ENCODE data around the gene APOL6.
"Not testable (repeated sequence)": the region's sequence is repeated elsewhere in the genome, so short reads cannot be mapped to it uniquely, and the experiment has no call there.

APOL6 gene

GRCh38 chr22:35657571-35658312, 9.5 kb downstream of the APOL6 start:
- Histone ChIP-seq H3K4me3 (ENCODE audit: low read depth, low read length) (no peak overlapping the region), H3K9ac (ENCODE audit: low read depth, low read length) (no peak overlapping the region), H3K9me3 (ENCODE audit: control insufficient read depth, insufficient read depth, low read length) (no peaks in the 10 kb centered on the region), H3K4me1 (ENCODE audit: control insufficient read depth, insufficient read depth, low read length) (peaks cover 21% of the 10 kb centered on the region), H3K36me3 (ENCODE audit: control insufficient read depth, insufficient read depth, low read length) (no peaks in the 10 kb centered on the region), H3K27ac (ENCODE audit: low read depth, low read length) (no peak overlapping the region), H3K27me3 (ENCODE audit: control insufficient read depth, insufficient read depth, low read length) (no peaks in the 10 kb centered on the region)

- Histone ChIP-seq H3K27ac (ENCODE audit: low read depth, low read length) (no peak overlapping the region), H3K4me1 (ENCODE audit: control insufficient read depth, insufficient read depth, low read length) (peaks cover 24% of the 10 kb centered on the region), H3K4me3 (ENCODE audit: low read depth, low read length) (no peak overlapping the region), H3K9ac (ENCODE audit: low read depth, low read length) (no peak overlapping the region), H3K27me3 (ENCODE audit: control insufficient read depth, insufficient read depth, low read length) (no peaks in the 10 kb centered on the region), H3K9me3 (ENCODE audit: control insufficient read depth, insufficient read depth, low read length) (peaks cover 11% of the 10 kb centered on the region), H3K36me3 (ENCODE audit: control insufficient read depth, insufficient read depth, low read length) (no peaks in the 10 kb centered on the region; the same call in 1 of the 2 replicates)
Observed at GRCh38 chr22:35660291-35661127, 12.3 kb downstream of the APOL6 start.

DNA sequence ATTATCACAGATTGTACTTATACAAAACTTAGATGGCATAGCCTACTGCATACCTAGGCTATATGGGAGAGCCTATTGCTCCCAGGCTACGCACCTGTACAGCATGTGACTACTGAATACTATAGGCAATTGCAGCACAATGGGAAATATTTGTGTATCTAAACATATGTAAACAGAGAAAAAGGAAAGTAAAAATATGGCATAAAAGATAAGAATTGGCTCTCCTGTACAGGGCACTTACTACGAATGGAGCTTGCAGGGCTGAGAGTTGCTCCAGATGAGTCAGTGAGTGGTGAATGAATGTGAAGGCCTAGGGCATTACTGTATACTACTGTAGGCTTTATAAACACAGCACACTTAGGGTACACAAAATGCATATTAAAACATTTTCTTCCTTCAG, 13.2 kb downstream of the APOL6 start:
- peaks cover 24% of the 10 kb centered on the region for H3K4me1 ChIP-seq (ENCODE audit: control insufficient read depth, insufficient read depth, low read length)
- no peaks in the 10 kb centered on the region; the same call in 1 of the 2 replicates for H3K36me3 ChIP-seq (ENCODE audit: control insufficient read depth, insufficient read depth, low read length)
- H3K27me3 ChIP-seq (ENCODE audit: control insufficient read depth, insufficient read depth, low read length): no peaks in the 10 kb centered on the region
- no peak overlapping the region for H3K9ac ChIP-seq (ENCODE audit: low read depth, low read length)
- no peak overlapping the region for H3K27ac ChIP-seq (ENCODE audit: low read depth, low read length)
- peaks cover 18% of the 10 kb centered on the region for H3K9me3 ChIP-seq (ENCODE audit: control insufficient read depth, insufficient read depth, low read length)
- no peak overlapping the region for H3K4me3 ChIP-seq (ENCODE audit: low read depth, low read length)

DNA sequence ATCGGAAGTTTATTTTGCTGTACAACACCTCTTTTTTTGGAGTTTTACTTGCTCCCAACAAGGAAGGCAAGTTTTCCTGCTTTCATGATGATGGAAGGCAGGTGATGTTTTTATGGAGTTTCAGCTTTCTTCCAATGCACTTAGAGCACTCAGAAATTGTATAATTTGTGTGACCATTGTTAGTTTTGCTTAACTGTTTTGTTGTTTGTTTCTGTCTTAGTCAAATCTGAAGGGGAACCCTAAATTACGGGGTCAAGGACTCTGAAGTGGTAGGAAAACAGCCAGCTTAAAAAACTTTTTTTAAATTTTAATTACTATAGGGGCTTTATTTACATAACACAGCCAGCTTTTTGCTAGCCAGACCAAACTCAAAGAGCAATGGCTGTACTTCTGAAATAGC, 14.7 kb downstream of the APOL6 start:
- Histone ChIP-seq H3K27me3 (ENCODE audit: control insufficient read depth, insufficient read depth, low read length) (no peaks in the 10 kb centered on the region), H3K4me3 (ENCODE audit: low read depth, low read length) (peak overlapping the region; percentile 17), H3K9ac (ENCODE audit: low read depth, low read length) (no peak overlapping the region; the same call in 1 of the 2 replicates), H3K36me3 (ENCODE audit: control insufficient read depth, insufficient read depth, low read length) (no peaks in the 10 kb centered on the region; the same call in 1 of the 2 replicates), H3K27ac (ENCODE audit: low read depth, low read length) (peak overlapping the region; percentile 69), H3K9me3 (ENCODE audit: control insufficient read depth, insufficient read depth, low read length) (peaks cover 33% of the 10 kb centered on the region), H3K4me1 (ENCODE audit: control insufficient read depth, insufficient read depth, low read length) (peaks cover 24% of the 10 kb centered on the region)

- peak overlapping the region; percentile 69 for H3K27ac ChIP-seq (ENCODE audit: low read depth, low read length)
- H3K9ac ChIP-seq (ENCODE audit: low read depth, low read length): no peak overlapping the region
- H3K4me1 ChIP-seq (ENCODE audit: control insufficient read depth, insufficient read depth, low read length): peaks cover 24% of the 10 kb centered on the region
- H3K4me3 ChIP-seq (ENCODE audit: low read depth, low read length): peak overlapping the region; percentile 17
- no peaks in the 10 kb centered on the region for H3K27me3 ChIP-seq (ENCODE audit: control insufficient read depth, insufficient read depth, low read length)
- H3K9me3 ChIP-seq (ENCODE audit: control insufficient read depth, insufficient read depth, low read length): peaks cover 33% of the 10 kb centered on the region
- no peaks in the 10 kb centered on the region; the same call in 1 of the 2 replicates for H3K36me3 ChIP-seq (ENCODE audit: control insufficient read depth, insufficient read depth, low read length)
Observed at GRCh38 chr22:35663371-35663770, 15.1 kb downstream of the APOL6 start.

DNA sequence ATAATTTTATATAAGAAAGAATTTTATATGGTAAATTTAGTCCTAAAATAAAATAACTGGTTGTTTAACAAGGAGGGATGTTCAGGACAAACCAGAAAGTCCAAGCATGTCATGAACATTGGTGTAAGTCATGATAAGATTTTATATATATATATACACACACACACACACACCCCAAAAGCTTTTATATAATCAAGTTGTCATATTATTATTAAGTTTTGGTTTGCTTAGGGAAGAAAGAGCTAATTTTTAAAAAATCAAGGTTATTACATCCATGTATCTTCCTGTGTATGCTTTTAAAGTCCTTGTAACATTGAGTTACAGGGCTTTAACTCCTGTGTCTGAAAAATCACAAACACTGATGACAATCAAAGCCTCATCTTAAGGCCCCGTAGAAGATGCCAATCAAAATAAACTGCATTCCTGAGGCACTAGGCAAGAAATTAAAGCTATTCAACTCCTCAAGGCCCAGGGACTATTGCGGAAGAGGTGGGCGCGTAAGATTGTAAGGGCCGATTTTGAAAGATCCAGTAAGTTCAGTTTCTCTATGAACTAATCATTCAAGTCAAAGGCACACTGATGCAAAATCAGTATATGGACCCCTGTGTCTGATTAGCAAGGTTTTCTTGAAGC, 16.8 kb downstream of the APOL6 start:
- Histone ChIP-seq H3K4me3 (ENCODE audit: low read depth, low read length) (peak overlapping the region; percentile 14; the same call in 1 of the 2 replicates), H3K9me3 (ENCODE audit: control insufficient read depth, insufficient read depth, low read length) (peaks cover 33% of the 10 kb centered on the region)

GRCh38 chr22:35666699-35667098, 18.5 kb downstream of the APOL6 start:
- H3K9ac ChIP-seq (ENCODE audit: low read depth, low read length); H3K27ac ChIP-seq (ENCODE audit: low read depth, low read length); H3K27me3 ChIP-seq (ENCODE audit: control insufficient read depth, insufficient read depth, low read length); H3K36me3 ChIP-seq (ENCODE audit: control insufficient read depth, insufficient read depth, low read length); H3K4me3 ChIP-seq (ENCODE audit: low read depth, low read length): not testable (repeated sequence)
- Histone ChIP-seq H3K9me3 (ENCODE audit: control insufficient read depth, insufficient read depth, low read length) (peaks cover 34% of the 10 kb centered on the region), H3K4me1 (ENCODE audit: control insufficient read depth, insufficient read depth, low read length) (peaks cover 13% of the 10 kb centered on the region)

More for the DNA sequence above, 16.8 kb downstream of the APOL6 start:
- Histone ChIP-seq H3K27me3 (ENCODE audit: control insufficient read depth, insufficient read depth, low read length) (no peaks in the 10 kb centered on the region), H3K36me3 (ENCODE audit: control insufficient read depth, insufficient read depth, low read length) (no peaks in the 10 kb centered on the region; the same call in 1 of the 2 replicates), H3K4me1 (ENCODE audit: control insufficient read depth, insufficient read depth, low read length) (peaks cover 24% of the 10 kb centered on the region), H3K27ac (ENCODE audit: low read depth, low read length) (no peak overlapping the region), H3K9ac (ENCODE audit: low read depth, low read length) (no peak overlapping the region)

GRCh38 chr22:35674335-35674734, 26.1 kb downstream of the APOL6 start:
- Histone ChIP-seq H3K4me1 (ENCODE audit: control insufficient read depth, insufficient read depth, low read length) (no peaks in the 10 kb centered on the region), H3K27me3 (ENCODE audit: control insufficient read depth, insufficient read depth, low read length) (no peaks in the 10 kb centered on the region), H3K36me3 (ENCODE audit: control insufficient read depth, insufficient read depth, low read length) (no peaks in the 10 kb centered on the region), H3K4me3 (ENCODE audit: low read depth, low read length) (no peak overlapping the region), H3K27ac (ENCODE audit: low read depth, low read length) (no peak overlapping the region), H3K9me3 (ENCODE audit: control insufficient read depth, insufficient read depth, low read length) (peaks cover 16% of the 10 kb centered on the region), H3K9ac (ENCODE audit: low read depth, low read length) (no peak overlapping the region)

DNA sequence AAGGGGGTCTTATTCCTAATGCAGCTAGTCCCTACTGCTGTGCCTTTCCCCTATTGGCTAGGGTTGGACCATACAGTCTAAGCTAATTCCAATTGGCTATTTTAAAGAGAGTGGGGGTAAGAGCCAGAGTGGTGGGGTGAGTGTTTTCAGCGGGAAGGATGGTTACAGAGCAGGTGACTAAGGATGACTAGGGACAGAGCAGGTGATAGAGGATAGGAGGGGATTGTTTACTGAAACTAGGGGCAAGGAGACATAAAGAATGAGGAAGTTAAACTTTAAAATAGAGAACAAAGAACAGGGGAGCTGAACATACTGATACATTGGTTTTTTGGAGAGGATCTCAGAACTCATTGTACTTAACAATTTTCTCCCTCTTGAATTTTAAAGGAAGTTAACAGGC, 27.8 kb downstream of the APOL6 start:
- H3K27ac ChIP-seq (ENCODE audit: low read depth, low read length); H3K9ac ChIP-seq (ENCODE audit: low read depth, low read length); H3K27me3 ChIP-seq (ENCODE audit: control insufficient read depth, insufficient read depth, low read length); H3K4me1 ChIP-seq (ENCODE audit: control insufficient read depth, insufficient read depth, low read length); H3K36me3 ChIP-seq (ENCODE audit: control insufficient read depth, insufficient read depth, low read length); H3K4me3 ChIP-seq (ENCODE audit: low read depth, low read length): not testable (repeated sequence)
- peaks cover 16% of the 10 kb centered on the region for H3K9me3 ChIP-seq (ENCODE audit: control insufficient read depth, insufficient read depth, low read length)

DNA sequence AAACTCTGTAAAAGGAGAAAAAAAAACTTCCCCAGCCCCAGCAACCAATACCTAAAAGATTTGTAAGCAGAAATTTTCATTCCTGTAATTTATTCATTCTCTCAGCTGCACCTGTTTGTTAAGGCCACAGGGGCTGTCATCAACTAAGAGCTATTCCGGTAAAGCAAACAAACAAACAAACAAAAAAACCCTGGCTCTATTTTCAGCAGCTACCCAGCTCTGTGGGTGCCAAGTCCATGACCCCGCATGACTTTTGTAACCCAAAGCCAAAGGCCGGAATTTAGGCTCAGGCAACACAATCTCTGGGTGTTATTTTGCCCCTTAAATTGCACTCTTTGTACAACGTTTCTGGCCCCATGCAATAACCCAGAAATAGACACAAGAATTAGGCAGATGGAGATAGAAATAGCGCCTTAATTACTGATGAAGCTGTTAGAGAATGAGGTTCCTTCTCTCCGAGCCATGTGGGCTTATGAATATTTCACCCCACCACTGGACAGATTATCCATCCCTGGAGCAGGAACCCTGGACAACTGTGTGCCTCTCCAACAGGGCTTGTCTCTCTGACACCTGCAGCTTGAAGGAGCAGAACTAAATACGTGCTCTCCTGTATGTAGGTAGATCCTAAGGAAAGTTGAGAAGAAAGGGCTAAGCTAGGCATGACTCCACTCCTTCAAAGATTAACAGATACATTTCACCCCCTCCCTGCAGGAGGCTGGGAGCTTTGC, 29.4 kb downstream of the APOL6 start:
- H3K9me3 ChIP-seq (ENCODE audit: control insufficient read depth, insufficient read depth, low read length): peaks cover 18% of the 10 kb centered on the region
- no peaks in the 10 kb centered on the region for H3K4me1 ChIP-seq (ENCODE audit: control insufficient read depth, insufficient read depth, low read length)
- H3K27ac ChIP-seq (ENCODE audit: low read depth, low read length): no peak overlapping the region

More for the DNA sequence above, 29.4 kb downstream of the APOL6 start:
- Histone ChIP-seq H3K9ac (ENCODE audit: low read depth, low read length) (no peak overlapping the region), H3K36me3 (ENCODE audit: control insufficient read depth, insufficient read depth, low read length) (no peaks in the 10 kb centered on the region), H3K4me3 (ENCODE audit: low read depth, low read length) (no peak overlapping the region), H3K27me3 (ENCODE audit: control insufficient read depth, insufficient read depth, low read length) (no peaks in the 10 kb centered on the region)
